Immature natural killer cell (primary cell): ENCODE measurements around the gene MEP1B. TPM values are rescaled to one million over a fixed set of nuclear protein-coding genes. Genes with fewer than 3 reads are reported as not detected.
"Not testable (repeated sequence)": the region's sequence is repeated elsewhere in the genome, so short reads cannot be mapped to it uniquely, and the experiment has no call there.

Experiments
- DNase-seq, 3 donors: peaks; one replicate each; pipeline ENCODE4 v3.0.0; 2022; ENCODE audit warnings: mixed read lengths in 1 of 3
- H3K27ac Mint-ChIP-seq, 6 donors: one replicate each; pipeline ENCODE4 v1.8.0; 2020; ENCODE audit warnings: mixed read lengths in 6 of 6, mild to moderate bottlenecking in 5 of 6, inconsistent platforms in 4 of 6, moderate library complexity in 3 of 6
- H3K27me3 Mint-ChIP-seq, 3 donors: one replicate each; pipeline ENCODE4 v1.8.0; 2020 to 2021; ENCODE audit warnings: low read depth in 3 of 3, mild to moderate bottlenecking in 3 of 3, mixed read lengths in 3 of 3, moderate library complexity in 3 of 3, inconsistent platforms in 1 of 3
- H3K36me3 Mint-ChIP-seq, 3 donors: one replicate each; pipeline ENCODE4 v1.8.0; 2020; ENCODE audit warnings: mixed read lengths in 3 of 3, inconsistent platforms in 2 of 3, mild to moderate bottlenecking in 2 of 3
- H3K4me1 Mint-ChIP-seq, 2 donors: one replicate each; pipeline ENCODE4 v1.8.0; 2020; ENCODE audit warnings: inconsistent platforms in 2 of 2, mild to moderate bottlenecking in 2 of 2, mixed read lengths in 2 of 2, moderate library complexity in 1 of 2
- H3K4me3 Mint-ChIP-seq, 5 donors: one replicate each; pipeline ENCODE4 v1.8.0; 2020; ENCODE audit warnings: mild to moderate bottlenecking in 5 of 5, mixed read lengths in 5 of 5, inconsistent platforms in 3 of 5, moderate library complexity in 3 of 5
- H3K9me3 Mint-ChIP-seq, 6 donors: one replicate each; pipeline ENCODE4 v1.8.0; 2020; ENCODE audit warnings: mild to moderate bottlenecking in 6 of 6, mixed read lengths in 6 of 6, inconsistent platforms in 4 of 6, moderate library complexity in 3 of 6
- polyA plus RNA-seq, 3 donors: library from polyadenylated mRNA; unstranded; fragments of 300-500 nt; fragmentation: Illumina TruSeq; gene quantifications; one replicate each; pipeline ENCODE4 v1.2.3, GENCODE V29; 2021

MEP1B gene
- polyA plus RNA-seq, 3 donors from 2014 or later: not detected

GRCh38 chr18:32177530-32177929 is 12.3 kb upstream of the MEP1B start:
- Mint-ChIP-seq H3K4me3 (no peak overlapping the region), H3K27ac (no peak overlapping the region), H3K27me3 (peaks cover 0 to 8% (median 4%) of the 10 kb centered on the region in 3 donors), H3K9me3 (no peaks in the 10 kb centered on the region), H3K36me3 (no peaks in the 10 kb centered on the region), H3K4me1 (no peaks in the 10 kb centered on the region)
- DNase-seq: no peak

DNA sequence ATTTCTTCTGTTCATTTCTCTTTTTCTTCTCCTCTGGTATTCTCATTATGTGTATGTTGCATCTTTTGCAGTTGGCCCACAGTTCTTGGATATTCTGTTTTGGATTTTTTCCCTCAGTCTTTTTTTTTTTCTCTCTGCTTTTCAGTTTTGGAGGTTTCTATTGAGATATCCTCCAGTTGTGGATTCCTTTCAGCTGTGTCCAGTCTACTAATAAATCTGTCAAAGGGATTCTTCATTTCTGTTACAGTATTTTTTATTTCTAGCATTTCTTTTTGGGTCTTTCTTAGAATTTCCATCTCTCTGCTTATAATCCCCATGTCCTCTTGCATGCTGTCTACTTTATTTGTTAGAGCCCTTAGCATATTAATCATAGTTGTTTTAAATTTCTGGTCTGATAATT is 6.3 kb upstream of the MEP1B start:
- Mint-ChIP-seq H3K9me3 (peaks cover 2 to 20% (median 8%) of the 10 kb centered on the region in 6 donors), H3K36me3 (peaks cover 0 to 7% (median 0%) of the 10 kb centered on the region in 3 donors), H3K27me3 (peaks cover 3 to 13% (median 10%) of the 10 kb centered on the region in 3 donors), H3K4me1 (no peaks in the 10 kb centered on the region), H3K27ac (no peak overlapping the region), H3K4me3 (no peak overlapping the region)
- DNase-seq: no peak

DNA sequence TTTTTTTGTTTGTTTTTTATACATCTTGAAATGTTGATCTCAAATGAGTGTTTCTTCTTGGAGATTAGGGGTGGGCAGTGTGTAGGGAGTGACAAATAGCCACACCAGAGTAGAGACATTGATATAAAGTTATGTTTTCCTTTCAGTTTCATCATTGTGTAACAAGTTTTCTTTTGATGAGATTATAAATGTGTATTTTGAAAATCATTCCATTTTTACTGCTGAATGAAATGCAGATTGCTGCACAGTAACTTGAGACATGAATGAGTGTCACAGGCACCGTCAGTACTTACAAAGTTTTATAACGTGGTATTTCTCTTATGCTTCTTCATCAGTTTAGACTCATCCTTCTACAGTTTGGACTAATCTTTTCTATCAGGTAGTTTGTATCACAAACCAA is 370 bp downstream of the MEP1B start:
- Mint-ChIP-seq H3K27ac (no peak overlapping the region), H3K36me3 (no peaks in the 10 kb centered on the region), H3K27me3 (peaks cover 0 to 11% (median 4%) of the 10 kb centered on the region in 3 donors), H3K4me1 (no peaks in the 10 kb centered on the region), H3K4me3 (no peak overlapping the region), H3K9me3 (peaks cover 0 to 4% (median under 1%) of the 10 kb centered on the region in 6 donors)
- no peak for DNase-seq

GRCh38 chr18:32195881-32196815 is 6.3 kb downstream of the MEP1B start:
- no peaks in the 10 kb centered on the region for H3K36me3 Mint-ChIP-seq
- H3K27ac Mint-ChIP-seq: no peak overlapping the region
- DNase-seq: no peak
- H3K4me1 Mint-ChIP-seq: no peaks in the 10 kb centered on the region
- no peak overlapping the region for H3K4me3 Mint-ChIP-seq
- H3K27me3 Mint-ChIP-seq: no peaks in the 10 kb centered on the region
- no peaks in the 10 kb centered on the region for H3K9me3 Mint-ChIP-seq

DNA sequence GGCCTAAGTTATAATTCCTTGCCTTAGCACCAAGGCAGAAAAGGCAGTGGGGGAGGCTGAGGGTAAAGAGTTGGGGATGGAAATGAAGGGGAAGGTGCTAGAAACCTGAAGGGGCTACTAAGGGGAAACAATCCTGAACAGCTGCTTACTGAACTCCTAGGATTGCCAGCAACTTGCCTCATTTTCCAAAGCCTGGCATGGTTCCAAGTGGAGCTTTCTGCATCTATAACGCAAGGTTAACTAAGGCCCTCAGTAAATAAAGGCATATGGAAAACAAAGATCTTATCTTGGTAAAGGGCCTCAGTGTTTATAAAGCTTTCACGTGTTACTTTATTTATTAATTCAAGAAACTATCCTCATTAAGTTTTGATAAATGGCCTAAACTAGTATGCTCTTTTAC is 10.9 kb downstream of the MEP1B start:
- H3K4me3 Mint-ChIP-seq: no peak overlapping the region
- H3K9me3 Mint-ChIP-seq: no peaks in the 10 kb centered on the region
- no peak overlapping the region for H3K27ac Mint-ChIP-seq
- H3K27me3 Mint-ChIP-seq: peaks cover 0 to 3% (median 2%) of the 10 kb centered on the region in 3 donors
- DNase-seq: no peak
- H3K36me3 Mint-ChIP-seq: no peaks in the 10 kb centered on the region
- no peaks in the 10 kb centered on the region for H3K4me1 Mint-ChIP-seq

DNA sequence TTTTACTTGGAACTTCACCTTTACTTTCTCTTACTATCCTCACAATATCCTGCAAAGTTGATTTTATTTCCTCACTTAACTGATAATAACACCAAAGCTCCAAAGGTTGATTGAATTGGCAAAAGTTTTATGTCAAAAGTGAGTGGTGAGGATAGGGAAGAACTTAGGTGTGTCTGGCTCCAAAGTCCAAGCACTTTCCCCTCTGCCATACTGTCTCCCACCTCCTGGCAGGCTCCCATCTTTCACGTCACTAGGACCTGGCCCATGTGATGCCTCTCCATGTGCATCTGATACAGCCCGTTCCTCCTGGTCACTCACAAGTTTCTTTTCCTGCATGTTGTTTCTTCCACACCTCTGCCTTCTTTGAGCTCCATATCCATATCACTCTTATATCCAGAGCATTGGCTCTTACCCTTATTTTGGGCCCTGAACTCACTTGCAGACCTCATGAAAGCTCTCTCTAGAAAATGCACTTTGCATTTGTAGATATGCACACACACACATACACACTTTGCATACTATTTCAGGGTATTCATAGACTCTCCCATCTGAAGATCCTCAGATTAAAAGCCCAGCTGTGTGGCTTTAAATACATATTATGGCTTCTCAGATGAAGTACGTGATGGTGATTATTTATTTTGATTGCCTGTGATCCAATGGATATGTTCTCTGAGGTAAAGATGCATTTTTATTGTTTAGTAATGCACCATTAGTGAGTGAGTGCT is 12.3 kb downstream of the MEP1B start:
- peaks cover 2 to 4% (median 2%) of the 10 kb centered on the region in 3 donors for H3K27me3 Mint-ChIP-seq
- no peaks in the 10 kb centered on the region for H3K36me3 Mint-ChIP-seq
- no peaks in the 10 kb centered on the region for H3K9me3 Mint-ChIP-seq
- H3K4me3 Mint-ChIP-seq: no peak overlapping the region
- H3K27ac Mint-ChIP-seq: no peak overlapping the region
- no peaks in the 10 kb centered on the region for H3K4me1 Mint-ChIP-seq
- DNase-seq: no peak

DNA sequence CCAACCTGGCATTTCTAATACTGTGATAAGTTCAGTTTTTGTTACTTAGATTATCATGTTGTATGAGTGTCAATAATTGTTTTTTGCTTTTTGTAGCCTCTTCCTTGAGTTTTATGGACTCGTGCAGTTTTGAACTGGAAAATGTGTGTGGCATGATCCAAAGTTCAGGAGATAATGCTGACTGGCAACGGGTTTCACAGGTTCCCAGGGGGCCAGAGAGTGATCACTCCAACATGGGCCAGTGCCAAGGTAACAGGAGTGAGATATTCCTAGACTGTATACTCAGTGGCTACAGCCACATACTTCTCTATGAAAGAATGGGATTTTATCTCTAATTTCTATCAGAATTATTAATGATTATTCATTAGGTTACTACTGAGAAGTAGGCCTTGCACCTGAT is 18.2 kb downstream of the MEP1B start:
- no peaks in the 10 kb centered on the region for H3K4me1 Mint-ChIP-seq
- H3K36me3 Mint-ChIP-seq: no peaks in the 10 kb centered on the region
- no peak for DNase-seq
- no peak overlapping the region for H3K27ac Mint-ChIP-seq
- peaks cover 2 to 4% (median 3%) of the 10 kb centered on the region in 3 donors for H3K27me3 Mint-ChIP-seq
- peaks cover 0 to 2% (median 0%) of the 10 kb centered on the region in 6 donors for H3K9me3 Mint-ChIP-seq
- H3K4me3 Mint-ChIP-seq: no peak overlapping the region

GRCh38 chr18:32208577-32208976 is 18.7 kb downstream of the MEP1B start:
- no peak overlapping the region for H3K27ac Mint-ChIP-seq
- no peaks in the 10 kb centered on the region for H3K36me3 Mint-ChIP-seq
- H3K4me3 Mint-ChIP-seq: no peak overlapping the region
- no peak for DNase-seq
- H3K4me1 Mint-ChIP-seq: no peaks in the 10 kb centered on the region
- peaks cover 0 to 2% (median 0%) of the 10 kb centered on the region in 6 donors for H3K9me3 Mint-ChIP-seq
- H3K27me3 Mint-ChIP-seq: peaks cover 2 to 4% (median 3%) of the 10 kb centered on the region in 3 donors

- Mint-ChIP-seq H3K4me1 (no peaks in the 10 kb centered on the region), H3K27ac (no peak overlapping the region), H3K4me3 (no peak overlapping the region), H3K36me3 (no peaks in the 10 kb centered on the region), H3K27me3 (peaks cover 0 to 7% (median 1%) of the 10 kb centered on the region in 3 donors), H3K9me3 (peaks cover 0 to 2% (median 0%) of the 10 kb centered on the region in 6 donors)
- DNase-seq: no peak
These were observed 20.0 kb downstream of the MEP1B start for GRCh38 chr18:32209685-32210445.

DNA sequence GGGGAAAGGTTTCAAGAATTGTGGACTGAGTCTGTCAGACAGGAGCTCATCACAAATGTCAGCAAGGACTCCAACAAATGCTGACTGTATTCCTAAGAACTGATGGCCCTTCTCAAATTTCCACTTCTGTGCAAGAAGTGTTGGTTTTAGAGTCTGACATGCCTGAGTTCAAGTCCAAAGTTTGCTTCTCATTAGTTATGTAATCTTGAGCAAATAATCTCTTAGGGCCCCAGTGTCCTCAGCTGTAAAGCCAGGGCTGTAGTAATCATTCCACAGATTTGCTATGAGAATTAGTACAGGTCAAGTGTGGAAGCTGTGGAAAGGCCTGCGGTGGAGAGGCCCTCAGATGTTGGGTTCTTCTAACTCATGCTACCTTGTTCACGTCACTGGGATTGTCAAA is 23.9 kb downstream of the MEP1B start:
- Mint-ChIP-seq H3K27ac (no peak overlapping the region), H3K27me3 (peaks cover 0 to 3% (median 1%) of the 10 kb centered on the region in 3 donors), H3K4me3 (no peak overlapping the region), H3K9me3 (peaks cover 0 to 3% (median 0%) of the 10 kb centered on the region in 6 donors), H3K4me1 (no peaks in the 10 kb centered on the region), H3K36me3 (no peaks in the 10 kb centered on the region)
- no peak for DNase-seq

GRCh38 chr18:32216390-32216789 is 26.6 kb downstream of the MEP1B start:
- Mint-ChIP-seq H3K4me3 (no peak overlapping the region), H3K9me3 (peaks cover 0 to 2% (median 0%) of the 10 kb centered on the region in 6 donors), H3K4me1 (no peaks in the 10 kb centered on the region), H3K27me3 (peaks cover 1 to 3% (median 1%) of the 10 kb centered on the region in 3 donors), H3K36me3 (no peaks in the 10 kb centered on the region), H3K27ac (no peak overlapping the region)
- no peak for DNase-seq

DNA sequence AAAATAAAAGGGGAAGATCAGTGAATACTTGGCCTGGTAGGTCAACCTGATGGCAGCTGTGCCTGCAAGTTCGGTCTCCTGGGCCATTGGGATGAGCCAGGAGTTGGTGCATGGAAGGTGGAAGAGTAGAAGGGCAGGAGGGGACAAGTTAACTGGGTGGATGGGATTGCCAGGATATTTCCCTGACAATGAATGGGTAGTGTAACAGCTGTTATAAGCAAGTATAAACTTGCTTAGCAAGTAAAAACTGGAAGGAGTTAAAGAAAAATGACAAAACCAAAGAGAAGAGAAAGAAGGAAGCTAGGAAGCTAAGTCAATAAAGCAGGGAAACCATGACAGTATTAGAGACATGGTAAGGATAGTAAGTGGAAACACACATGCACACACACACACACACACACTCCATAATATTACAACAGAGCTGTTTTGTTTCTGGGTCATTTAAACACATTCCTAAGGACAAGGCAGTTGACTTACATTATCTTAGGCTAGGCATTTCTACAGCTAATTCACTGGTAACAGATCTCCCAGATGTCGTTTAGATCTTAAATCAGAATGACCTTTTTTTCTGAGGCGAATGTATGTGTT is 29.7 kb downstream of the MEP1B start:
- peaks cover 0 to 1% (median 1%) of the 10 kb centered on the region in 3 donors for H3K27me3 Mint-ChIP-seq
- H3K4me1 Mint-ChIP-seq: no peaks in the 10 kb centered on the region
- H3K36me3 Mint-ChIP-seq: no peaks in the 10 kb centered on the region
- no peak overlapping the region for H3K4me3 Mint-ChIP-seq
- DNase-seq: no peak
- H3K27ac Mint-ChIP-seq: no peak overlapping the region
- H3K9me3 Mint-ChIP-seq: peaks cover 0 to 2% (median 0%) of the 10 kb centered on the region in 6 donors

DNA sequence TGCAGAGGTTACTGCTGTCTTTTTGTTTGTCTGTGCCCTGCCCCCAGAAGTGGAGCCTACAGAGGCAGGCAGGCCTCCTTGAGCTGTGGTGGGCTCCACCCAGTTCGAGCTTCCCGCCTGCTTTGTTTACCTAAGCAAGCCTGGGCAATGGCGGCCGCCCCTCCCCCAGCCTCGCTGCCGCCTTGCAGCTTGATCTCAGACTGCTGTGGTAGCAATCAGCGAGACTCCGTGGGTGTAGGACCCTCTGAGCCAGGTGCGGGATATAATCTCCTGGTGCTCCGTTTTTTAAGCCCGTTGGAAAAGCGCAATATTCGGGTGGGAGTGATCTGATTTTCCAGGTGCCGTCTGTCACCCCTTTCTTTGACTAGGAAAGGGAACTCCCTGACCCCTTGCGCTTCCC is 43.5 kb downstream of the MEP1B start:
- not testable (repeated sequence) for H3K36me3 Mint-ChIP-seq, H3K4me1 Mint-ChIP-seq, H3K27ac Mint-ChIP-seq, H3K4me3 Mint-ChIP-seq, DNase-seq, H3K9me3 Mint-ChIP-seq, H3K27me3 Mint-ChIP-seq
